ENCODE results near the gene NDFIP2. TPM values are rescaled to one million over a fixed set of nuclear protein-coding genes. Genes with fewer than 3 reads are reported as not detected.

NDFIP2 gene
- total RNA-seq, 1 experiment from 2014 or later, result 49.6 TPM

DNA sequence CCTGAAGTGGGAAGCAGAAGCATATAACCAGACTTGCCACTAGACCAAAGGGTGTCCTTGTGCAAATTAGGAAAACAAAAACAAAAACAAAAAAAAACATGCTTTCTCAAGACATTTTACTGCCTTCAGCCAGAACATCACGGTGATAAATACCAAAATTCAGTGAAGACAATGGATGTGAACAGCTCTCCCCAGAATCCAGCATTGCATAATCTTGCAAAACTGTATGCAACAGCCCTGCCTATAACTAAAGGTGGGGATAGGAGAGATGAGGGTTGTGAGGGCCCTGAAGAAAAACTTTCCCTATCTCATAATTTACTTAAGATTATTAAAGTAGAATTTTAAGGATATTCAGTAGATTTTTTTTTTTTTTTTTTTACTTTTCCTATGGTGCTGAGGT is 24.9 kb upstream of the NDFIP2 start:
- no peak for TF ChIP-seq SIN3A (IDR thresholded peaks at IDR 0.05; ENCODE audit: low read depth)
- TF ChIP-seq FOSL1 (IDR thresholded peaks at IDR 0.05; ENCODE audit: low read depth), result no peak
- TF ChIP-seq, protein P1, sequence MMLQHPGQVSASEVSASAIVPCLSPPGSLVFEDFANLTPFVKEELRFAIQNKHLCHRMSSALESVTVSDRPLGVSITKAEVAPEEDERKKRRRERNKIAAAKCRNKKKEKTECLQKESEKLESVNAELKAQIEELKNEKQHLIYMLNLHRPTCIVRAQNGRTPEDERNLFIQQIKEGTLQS (IDR thresholded peaks at IDR 0.05), result no peak
- no peak for TF ChIP-seq CBX3 (IDR thresholded peaks at IDR 0.05; ENCODE audit: low read depth)
- TF ChIP-seq POLR2A (IDR thresholded peaks at IDR 0.05; ENCODE audit: borderline replicate concordance, extremely low read depth, insufficient read depth, insufficient read length), result no peak
- RAD21 ChIA-PET (ENCODE audit: low non-redundant PET in 1 of 2, low total read pairs in 2 of 2, uncharacterized antibody in 2 of 2, unreplicated experiment in 2 of 2), result no interaction called here

DNA sequence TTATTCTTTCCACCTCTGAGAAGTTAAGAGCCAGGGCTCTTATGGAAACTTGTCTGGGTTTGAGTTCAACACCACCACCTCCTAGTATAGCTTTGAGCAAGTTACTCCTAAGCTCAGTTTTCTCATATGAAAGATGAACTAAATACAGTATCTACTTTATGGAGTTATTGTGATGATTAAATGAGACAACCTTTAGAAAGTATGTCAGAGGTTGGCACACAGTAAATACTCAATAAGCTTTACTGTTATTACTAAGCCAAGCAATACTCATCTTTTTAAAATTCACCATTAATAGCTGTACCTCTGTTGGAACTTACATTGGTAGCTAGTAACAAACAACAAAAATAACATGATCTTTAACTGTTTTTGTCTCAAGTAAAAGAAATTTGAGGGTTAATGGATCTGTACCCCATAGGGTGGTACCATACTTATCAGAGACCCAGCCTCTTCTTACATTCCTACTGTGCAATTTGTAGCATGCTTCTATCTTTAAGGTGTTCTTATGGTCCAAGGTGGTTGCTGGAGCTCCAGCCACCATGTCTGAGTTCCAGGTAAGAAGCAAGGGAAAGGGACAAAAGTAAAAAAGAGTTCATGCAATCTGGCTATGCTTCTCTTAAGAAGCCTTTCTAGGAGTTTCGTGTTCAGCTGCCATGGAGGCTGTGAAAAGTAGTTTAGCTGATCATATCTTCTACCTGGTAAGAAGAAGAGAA is 24.1 kb upstream of the NDFIP2 start:
- Histone ChIP-seq H4K20me1 (ENCODE audit: insufficient read depth) (no peaks in the 10 kb centered on the region), H2AFZ (ENCODE audit: low read depth, low read length, poor library complexity, severe bottlenecking) (no peak overlapping the region), H3K79me2 (ENCODE audit: insufficient read depth, low read length) (no peaks in the 10 kb centered on the region), H3K36me3 (ENCODE audit: control insufficient read depth in 1 of 2, insufficient read depth in 2 of 2, low read length in 2 of 2) (no peaks in the 10 kb centered on the region), H3K27me3 (ENCODE audit: insufficient read depth, low read length) (no peaks in the 10 kb centered on the region), H3K4me3 (replicated peaks in 1 of 2; ENCODE audit: low read depth in 1 of 2, low read length in 2 of 2) (no peak overlapping the region), H3K9me2 (ENCODE audit: insufficient read depth) (no peaks in the 10 kb centered on the region), H3K4me1 (ENCODE audit: control insufficient read depth in 1 of 2, insufficient read depth in 2 of 2, low read length in 2 of 2) (peaks cover 0 to 8% of the 10 kb centered on the region in 2 experiments; a peak in 2 of 4 replicates), H3K4me2 (ENCODE audit: low read length) (no peak overlapping the region), H3K9ac (ENCODE audit: low read length) (no peak overlapping the region), H3K27ac (ENCODE audit: low read depth, low read length) (no peak overlapping the region), H3K9me3 (ENCODE audit: control insufficient read depth in 1 of 2, insufficient read depth in 1 of 2, low read depth in 1 of 2, low read length in 2 of 2) (no peaks in the 10 kb centered on the region)
- intact Hi-C loops (cut with micrococcal nuclease), result no loop called here
- RAD21 ChIA-PET (ENCODE audit: low non-redundant PET in 1 of 2, low total read pairs in 2 of 2, uncharacterized antibody in 2 of 2, unreplicated experiment in 2 of 2), result no interaction called here
- TF ChIP-seq JUND (IDR thresholded peaks at IDR 0.05) (no peak), RAD21 (IDR thresholded peaks at IDR 0.05; ENCODE audit: low read depth) (no peak), POLR2A (IDR thresholded peaks at IDR 0.05; ENCODE audit: borderline replicate concordance, extremely low read depth, insufficient read depth, insufficient read length) (no peak), SP1 (IDR thresholded peaks at IDR 0.05; ENCODE audit: low read depth) (no peak)
- CTCF ChIA-PET, result interaction anchor here (1.6 kb wide), 1 partner anchor 33 kb away, joined by 6 read pairs; no protein-coding TSS in a partner anchor
- DNase-seq (ENCODE audit: low read depth, low spot score) (no peak), ATAC-seq (no peak)
- no TSS peak for BruUV-seq (replicated peaks)
- POLR2A ChIA-PET, result no interaction called here

More for the DNA sequence above, 24.9 kb upstream of the NDFIP2 start:
- no peaks in the 10 kb centered on the region for H4K20me1 ChIP-seq (ENCODE audit: insufficient read depth)
- CTCF ChIA-PET, result interaction anchor here (1.6 kb wide), 1 partner anchor 32 kb away, joined by 6 read pairs; no protein-coding TSS in a partner anchor
- H3K9ac ChIP-seq (ENCODE audit: low read length), result no peak overlapping the region
- intact Hi-C loops (cut with micrococcal nuclease), result no loop called here
- H3K27me3 ChIP-seq (ENCODE audit: insufficient read depth, low read length), result no peaks in the 10 kb centered on the region
- H2AFZ ChIP-seq (ENCODE audit: low read depth, low read length, poor library complexity, severe bottlenecking), result no peak overlapping the region
- no peak overlapping the region for H3K4me3 ChIP-seq (replicated peaks in 1 of 2; ENCODE audit: low read depth in 1 of 2, low read length in 2 of 2)
- POLR2A ChIA-PET, result no interaction called here
- no peaks in the 10 kb centered on the region for H3K9me2 ChIP-seq (ENCODE audit: insufficient read depth)
- H3K4me1 ChIP-seq (ENCODE audit: control insufficient read depth in 1 of 2, insufficient read depth in 2 of 2, low read length in 2 of 2), result peaks cover 0 to 14% of the 10 kb centered on the region in 2 experiments; a peak in 2 of 4 replicates
- DNase-seq (ENCODE audit: low read depth, low spot score), result no peak
- H3K27ac ChIP-seq (ENCODE audit: low read depth, low read length), result no peak overlapping the region
- no peak for ATAC-seq
- BruUV-seq (replicated peaks), result no TSS peak
- no peaks in the 10 kb centered on the region for H3K36me3 ChIP-seq (ENCODE audit: control insufficient read depth in 1 of 2, insufficient read depth in 2 of 2, low read length in 2 of 2)
- no peaks in the 10 kb centered on the region for H3K9me3 ChIP-seq (ENCODE audit: control insufficient read depth in 1 of 2, insufficient read depth in 1 of 2, low read depth in 1 of 2, low read length in 2 of 2)
- no peaks in the 10 kb centered on the region for H3K79me2 ChIP-seq (ENCODE audit: insufficient read depth, low read length)
- no peak overlapping the region for H3K4me2 ChIP-seq (ENCODE audit: low read length)

Data from HCT116 (cell line).